ENCODE results near the gene LBP.
A peak's percentile ranks its signal among the peaks of the same experiment; 100 is the strongest.

Gene LBP

GRCh38 chr20:38346247-38346651 lies at the start of gene LBP:
Gene LBP (plus strand): TSS chr20:38346482. CDS start chr20:38346517, 35 bp downstream.
- DNase-seq (ENCODE audit: low read depth): no peak
- no peak within 1 kb of the TSS for H3K4me3 ChIP-seq (ENCODE audit: low read depth, low read length)
- TF ChIP-seq POLR2A (IDR thresholded peaks at IDR 0.05; ENCODE audit: extremely low read depth, insufficient read length) (no peak), MYC (IDR thresholded peaks at IDR 0.05; ENCODE audit: low read depth, low read length) (no peak), CTCF (IDR thresholded peaks at IDR 0.05; ENCODE audit: low read depth, low read length) (no peak), MAX (IDR thresholded peaks at IDR 0.05; ENCODE audit: low read depth, low read length) (no peak)

- DNase-seq (ENCODE audit: low read depth): peak; percentile 41
- no peak for TF ChIP-seq MAX (IDR thresholded peaks at IDR 0.05; ENCODE audit: low read depth, low read length)
- no peak for TF ChIP-seq POLR2A (IDR thresholded peaks at IDR 0.05; ENCODE audit: extremely low read depth, insufficient read length)
- no peak for TF ChIP-seq CTCF (IDR thresholded peaks at IDR 0.05; ENCODE audit: low read depth, low read length)
- TF ChIP-seq MYC (IDR thresholded peaks at IDR 0.05; ENCODE audit: low read depth, low read length): no peak
- H3K4me3 ChIP-seq (ENCODE audit: low read depth, low read length): no peak overlapping the region
Observed at GRCh38 chr20:38297916-38298674, 48.2 kb upstream of the LBP start.

GRCh38 chr20:38298768-38299288 lies 47.5 kb upstream of the LBP start:
- DNase-seq (ENCODE audit: low read depth): peak; percentile 99
- TF ChIP-seq POLR2A (IDR thresholded peaks at IDR 0.05; ENCODE audit: extremely low read depth, insufficient read length): peak; percentile 51
- no peak for TF ChIP-seq CTCF (IDR thresholded peaks at IDR 0.05; ENCODE audit: low read depth, low read length)
- TF ChIP-seq MYC (IDR thresholded peaks at IDR 0.05; ENCODE audit: low read depth, low read length): peak; percentile 88
- TF ChIP-seq MAX (IDR thresholded peaks at IDR 0.05; ENCODE audit: low read depth, low read length): peak; percentile 83
- H3K4me3 ChIP-seq (ENCODE audit: low read depth, low read length): no peak overlapping the region

GRCh38 chr20:38299963-38300362 lies 46.3 kb upstream of the LBP start:
- TF ChIP-seq CTCF (IDR thresholded peaks at IDR 0.05; ENCODE audit: low read depth, low read length) (no peak), MAX (IDR thresholded peaks at IDR 0.05; ENCODE audit: low read depth, low read length) (no peak), POLR2A (IDR thresholded peaks at IDR 0.05; ENCODE audit: extremely low read depth, insufficient read length) (no peak), MYC (IDR thresholded peaks at IDR 0.05; ENCODE audit: low read depth, low read length) (no peak)
- DNase-seq (ENCODE audit: low read depth): peak; percentile 41
- no peak overlapping the region for H3K4me3 ChIP-seq (ENCODE audit: low read depth, low read length)

GRCh38 chr20:38300438-38300837 lies 45.8 kb upstream of the LBP start:
- TF ChIP-seq MAX (IDR thresholded peaks at IDR 0.05; ENCODE audit: low read depth, low read length): no peak
- no peak overlapping the region for H3K4me3 ChIP-seq (ENCODE audit: low read depth, low read length)
- DNase-seq (ENCODE audit: low read depth): no peak

- no peak for TF ChIP-seq MYC (IDR thresholded peaks at IDR 0.05; ENCODE audit: low read depth, low read length)
- TF ChIP-seq POLR2A (IDR thresholded peaks at IDR 0.05; ENCODE audit: extremely low read depth, insufficient read length): no peak
- TF ChIP-seq MAX (IDR thresholded peaks at IDR 0.05; ENCODE audit: low read depth, low read length): no peak
- TF ChIP-seq CTCF (IDR thresholded peaks at IDR 0.05; ENCODE audit: low read depth, low read length): no peak
- DNase-seq (ENCODE audit: low read depth): no peak
- H3K4me3 ChIP-seq (ENCODE audit: low read depth, low read length): no peak overlapping the region
Observed at GRCh38 chr20:38301309-38301708, 45.0 kb upstream of the LBP start.
